Aorta (tissue), 5 donors: Measurements from ENCODE around the gene COL4A2. TPM values are rescaled to one million over a fixed set of nuclear protein-coding genes. Genes with fewer than 3 reads are reported as not detected.

Experiments used
- ATAC-seq: fragments of 200-7000 bp; cut with Tn5 transposase; one replicate; pipeline ENCODE4 v1.9.1; 2022; ENCODE audit warnings: moderate library complexity; ENCODE audit not compliant: low FRiP score
- DNase-seq, 2 donors: peaks; one replicate each; pipeline ENCODE4 v3.0.0-alpha.2; 2020
- H3K27ac ChIP-seq, 2 donors: one replicate each; pipeline ENCODE4 v1.5.1; 2013; ENCODE audit warnings: low read length in 2 of 2, mild to moderate bottlenecking in 2 of 2, moderate library complexity in 2 of 2, control low read depth in 1 of 2, inconsistent platforms in 1 of 2, low read depth in 1 of 2
- H3K27me3 ChIP-seq, 2 donors: one replicate each; pipeline ENCODE4 v1.6.1; 2013; ENCODE audit warnings: control low read depth in 1 of 2, low read length in 1 of 2, mild to moderate bottlenecking in 1 of 2, moderate library complexity in 1 of 2; ENCODE audit not compliant: insufficient read depth in 2 of 2, control insufficient read depth in 1 of 2
- H3K36me3 ChIP-seq, 2 donors: one replicate each; pipeline ENCODE4 v1.6.1; 2013; ENCODE audit warnings: control low read depth in 1 of 2, low read length in 1 of 2, mild to moderate bottlenecking in 1 of 2; ENCODE audit not compliant: insufficient read depth in 2 of 2, control insufficient read depth in 1 of 2
- H3K4me1 ChIP-seq, 2 donors: one replicate each; pipeline ENCODE4 v1.6.1; 2013; ENCODE audit warnings: low read length in 2 of 2, control low read depth in 1 of 2, mild to moderate bottlenecking in 1 of 2, moderate library complexity in 1 of 2; ENCODE audit not compliant: insufficient read depth in 2 of 2, control insufficient read depth in 1 of 2
- H3K4me3 ChIP-seq, 2 donors: one replicate each; pipeline ENCODE4 v1.5.1; 2013; ENCODE audit warnings: low read length in 2 of 2, control low read depth in 1 of 2, mild to moderate bottlenecking in 1 of 2
- H3K9me3 ChIP-seq: one replicate; pipeline ENCODE4 v1.6.1; 2013; ENCODE audit warnings: mild to moderate bottlenecking, low read length; ENCODE audit not compliant: control insufficient read depth
- WGBS, 2 donors: extraction: QIAGEN DNeasy Blood & Tissue Kit; methylation state at CpG; one replicate each; pipeline ENCODE4 v1.1.7; 2013; 5-methylcytosine and 5-hydroxymethylcytosine counted together
- intact Hi-C, 2 donors: fragments of 100-400 bp; cut with DNase I; formaldehyde crosslinking; loops; one replicate each; pipeline versions ENCODE4 v1.14.2 to v1.15.0; 2022
- polyA plus RNA-seq, 2 donors: library from polyadenylated mRNA; stranded (reverse); fragments of 200-250 nt; gene quantifications; one replicate each; pipeline ENCODE4 v1.2.3, GENCODE V29; 2013
- total RNA-seq, 2 donors: library from RNA; stranded (reverse); fragmentation: NEBNext Ultra II Directional; extraction: Animal tissue kit (Norgen Biotek cat#: 25700); gene quantifications; one replicate each; pipeline ENCODE4 v1.2.1, GENCODE V29; 2021
- donor health status: healthy with polysubstance abuse.
- donor health status: Bipolar disorder and iron deficiency.
- donor health status: DM: no; HTN: no; CAD: no.
- donor health status: DM: no; HTN: no; CAD: no.
- donor health status: DM: yes; HTN: yes; CAD: no.

COL4A2 gene
- total and polyA plus RNA-seq, 4 donors = 117 to 1,110 (median 681) TPM

DNA sequence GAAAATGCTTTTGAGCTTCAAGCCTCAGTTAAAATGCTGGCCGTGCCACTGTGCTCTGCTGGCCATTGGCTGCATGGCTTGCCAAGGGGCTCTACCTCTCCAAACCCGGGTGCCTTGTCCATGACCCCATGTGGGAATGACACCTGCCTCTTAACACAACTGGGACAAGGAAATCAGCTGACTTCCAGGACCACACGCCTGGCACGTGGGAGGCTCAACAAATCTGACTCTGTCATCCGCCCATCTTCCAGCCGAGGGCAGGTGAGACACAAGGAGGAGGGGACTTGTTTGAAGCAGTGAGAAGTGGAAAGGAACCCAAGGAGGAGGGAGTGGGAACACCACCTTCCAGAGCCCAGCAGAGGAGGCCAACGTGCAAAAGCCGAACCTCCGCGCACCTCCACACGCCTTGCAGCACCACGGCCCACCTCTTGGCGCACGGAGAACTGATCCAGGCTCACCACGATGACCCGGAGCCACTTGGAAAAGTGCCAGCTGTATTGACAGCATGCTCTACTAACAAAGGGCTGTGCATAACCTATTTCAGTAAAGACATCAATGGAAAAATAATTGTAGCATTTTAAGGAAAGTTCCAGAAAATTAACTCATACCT is 38.4 kb upstream of the COL4A2 start:
- H3K9me3 ChIP-seq = no peaks in the 10 kb centered on the region
- H3K4me1 ChIP-seq = peaks cover 4% of the 10 kb centered on the region in 2 donors
- peaks cover 0 to 4% of the 10 kb centered on the region in 2 donors for H3K36me3 ChIP-seq
- 55 to 56% methylated on average over 16 of the region's 16 CpGs for WGBS, 2 donors
- ATAC-seq = no peak
- no peak overlapping the region for H3K4me3 ChIP-seq
- no peaks in the 10 kb centered on the region for H3K27me3 ChIP-seq
- peak overlapping the region in 1 of 2 donors; percentile 6 for H3K27ac ChIP-seq
- no peak for DNase-seq
- intact Hi-C loops = loop anchor here in 1 of 2 donors (5.0 kb wide), 1 partner anchor 39 kb away; the partner anchor contains the start of genes COL4A1 and COL4A2

DNA sequence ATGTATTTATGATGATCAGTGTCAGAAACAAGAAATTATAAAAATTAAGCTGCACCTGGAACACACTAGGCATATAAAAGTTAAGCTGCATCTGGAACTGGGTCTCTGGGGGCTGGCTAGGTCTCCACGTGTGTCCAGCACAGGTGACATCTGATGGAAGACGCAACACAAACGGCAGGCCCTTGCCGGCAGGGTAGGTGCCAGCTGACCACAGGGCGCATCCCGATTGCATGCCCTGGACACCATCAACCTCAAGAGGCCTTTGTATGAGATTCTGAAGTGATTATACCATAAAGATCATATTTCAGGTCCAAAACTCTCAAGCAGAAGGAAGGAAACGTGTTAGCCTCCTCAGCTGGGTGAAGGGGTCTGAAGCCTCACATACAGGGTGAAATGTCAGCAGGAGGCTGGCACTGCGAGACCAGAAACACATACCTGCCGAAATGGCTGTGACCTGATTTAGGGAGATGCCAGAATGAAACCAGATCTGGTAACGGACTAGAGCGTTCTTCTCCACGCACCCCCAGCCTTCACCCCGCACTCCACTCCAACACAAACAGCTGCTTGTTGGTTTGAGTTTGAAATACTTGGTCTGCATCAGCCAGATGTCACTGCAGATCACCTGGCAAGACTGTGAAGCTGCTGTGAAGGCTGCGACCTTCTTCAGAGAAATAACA is 37.4 kb upstream of the COL4A2 start:
- intact Hi-C loops = loop anchor here in 1 of 2 donors (5.0 kb wide), 1 partner anchor 38 kb away; the partner anchor contains the start of genes COL4A1 and COL4A2
- Histone ChIP-seq H3K4me3 (no peak overlapping the region), H3K27me3 (no peaks in the 10 kb centered on the region), H3K27ac (no peak overlapping the region), H3K4me1 (peaks cover 0 to 4% of the 10 kb centered on the region in 2 donors), H3K9me3 (no peaks in the 10 kb centered on the region), H3K36me3 (peaks cover 0 to 4% of the 10 kb centered on the region in 2 donors)
- 41 to 46% methylated on average over 14 of the region's 14 CpGs for WGBS, 2 donors
- DNase-seq = no peak
- ATAC-seq = no peak

DNA sequence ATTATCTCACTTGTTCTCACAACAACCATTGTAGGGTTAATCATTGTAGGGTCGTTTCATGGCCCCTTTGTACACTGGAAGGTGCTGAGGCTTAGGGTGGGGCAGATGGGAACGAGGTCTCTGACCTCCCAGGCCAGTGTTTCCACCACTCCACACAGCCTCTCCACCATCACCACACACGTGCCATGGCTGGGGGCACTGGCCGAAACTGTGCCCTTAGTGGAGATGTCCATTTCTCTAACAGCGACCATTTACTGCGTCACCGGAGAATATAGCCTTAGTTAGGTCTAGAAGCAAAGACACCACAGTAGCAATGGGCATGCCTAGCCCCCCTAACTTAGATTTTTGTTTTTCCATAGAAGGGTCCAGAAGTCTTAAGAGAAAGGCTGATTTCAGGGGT is 36.6 kb upstream of the COL4A2 start:
- H3K9me3 ChIP-seq = no peaks in the 10 kb centered on the region
- WGBS, 2 donors = 82 to 83% methylated on average over 7 of the region's 7 CpGs
- no peak overlapping the region for H3K4me3 ChIP-seq
- peaks cover 0 to 7% of the 10 kb centered on the region in 2 donors for H3K36me3 ChIP-seq
- DNase-seq (no peak), ATAC-seq (no peak)
- peaks cover 0 to 4% of the 10 kb centered on the region in 2 donors for H3K4me1 ChIP-seq
- H3K27me3 ChIP-seq = no peaks in the 10 kb centered on the region
- intact Hi-C loops = no loop called here
- H3K27ac ChIP-seq = no peak overlapping the region

DNA sequence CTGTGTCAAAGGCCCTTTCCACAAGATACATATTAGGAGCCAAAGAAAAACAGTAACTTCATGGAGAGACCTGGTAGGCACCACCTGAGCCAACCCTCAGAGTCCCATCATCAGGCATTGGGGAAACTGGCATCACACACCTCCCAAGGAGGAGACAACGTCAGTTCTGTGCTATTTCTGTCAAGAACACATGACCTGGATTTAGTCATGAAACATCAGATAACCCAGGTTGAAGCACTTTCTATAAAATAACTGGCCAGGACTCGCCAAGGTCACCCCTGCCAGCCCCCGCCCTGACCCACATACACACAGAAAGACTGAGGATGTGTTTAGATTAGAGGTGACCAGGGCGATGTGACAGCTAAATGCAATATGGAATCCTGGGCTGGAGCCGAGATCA is 35.8 kb upstream of the COL4A2 start:
- DNase-seq (no peak), ATAC-seq (no peak)
- Histone ChIP-seq H3K27me3 (no peaks in the 10 kb centered on the region), H3K27ac (no peak overlapping the region), H3K4me1 (peaks cover 0 to 4% of the 10 kb centered on the region in 2 donors), H3K36me3 (peaks cover 0 to 7% of the 10 kb centered on the region in 2 donors), H3K4me3 (no peak overlapping the region), H3K9me3 (no peaks in the 10 kb centered on the region)
- intact Hi-C loops = no loop called here
- WGBS, 2 donors = 54 to 67% methylated on average over 5 of the region's 5 CpGs

DNA sequence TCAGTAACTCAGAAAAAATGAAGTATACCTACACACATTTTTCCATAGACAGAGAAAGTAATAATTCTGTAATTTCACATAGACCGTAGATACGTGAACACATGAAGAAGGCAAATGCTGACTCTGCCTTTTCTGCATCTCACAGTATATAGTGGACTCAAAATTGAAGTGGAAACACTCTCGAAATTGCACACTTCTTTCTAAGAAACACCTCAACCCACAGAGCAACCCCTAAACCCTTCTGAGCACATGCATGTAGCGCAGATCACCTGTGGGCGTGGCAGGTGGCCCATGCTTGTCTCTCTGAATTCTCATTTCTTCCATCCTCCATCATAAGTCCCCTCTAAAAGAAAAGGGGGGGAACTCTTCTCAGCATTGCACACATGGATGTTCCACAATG is 34.9 kb upstream of the COL4A2 start:
- WGBS, 2 donors = 82 to 92% methylated on average over 5 of the region's 5 CpGs
- H3K36me3 ChIP-seq = peaks cover 0 to 7% of the 10 kb centered on the region in 2 donors
- no peak overlapping the region for H3K27ac ChIP-seq
- no peaks in the 10 kb centered on the region for H3K27me3 ChIP-seq
- ATAC-seq = no peak
- H3K4me3 ChIP-seq = no peak overlapping the region
- DNase-seq = no peak
- H3K4me1 ChIP-seq = peaks cover 0 to 4% of the 10 kb centered on the region in 2 donors
- intact Hi-C loops = no loop called here
- no peaks in the 10 kb centered on the region for H3K9me3 ChIP-seq

DNA sequence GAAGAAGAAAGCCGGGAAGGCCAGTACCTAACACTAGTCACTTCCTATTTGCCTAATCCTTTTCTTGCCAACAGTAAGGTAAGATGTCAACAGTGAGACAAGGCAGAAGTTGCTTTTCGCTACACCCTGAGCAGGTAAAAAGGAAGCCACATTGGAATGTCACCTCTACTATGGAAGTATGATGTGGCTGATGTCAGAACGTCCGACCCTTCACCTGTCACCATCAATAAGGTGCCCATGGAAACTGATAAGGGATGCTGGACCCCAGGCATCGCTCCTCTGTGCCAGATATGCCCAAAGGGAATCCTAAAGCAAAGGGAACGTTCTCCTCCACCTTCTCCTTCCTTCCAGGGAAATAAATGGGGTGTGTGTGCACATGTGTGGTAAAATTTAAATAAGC is 34.4 kb upstream of the COL4A2 start:
- intact Hi-C loops = no loop called here
- Histone ChIP-seq H3K4me3 (no peak overlapping the region), H3K27me3 (no peaks in the 10 kb centered on the region), H3K27ac (no peak overlapping the region), H3K36me3 (peaks cover 0 to 7% of the 10 kb centered on the region in 2 donors), H3K4me1 (peaks cover 0 to 4% of the 10 kb centered on the region in 2 donors), H3K9me3 (no peaks in the 10 kb centered on the region)
- 82% methylated on average over 6 of the region's 6 CpGs for WGBS, 2 donors
- DNase-seq (no peak), ATAC-seq (no peak)

DNA sequence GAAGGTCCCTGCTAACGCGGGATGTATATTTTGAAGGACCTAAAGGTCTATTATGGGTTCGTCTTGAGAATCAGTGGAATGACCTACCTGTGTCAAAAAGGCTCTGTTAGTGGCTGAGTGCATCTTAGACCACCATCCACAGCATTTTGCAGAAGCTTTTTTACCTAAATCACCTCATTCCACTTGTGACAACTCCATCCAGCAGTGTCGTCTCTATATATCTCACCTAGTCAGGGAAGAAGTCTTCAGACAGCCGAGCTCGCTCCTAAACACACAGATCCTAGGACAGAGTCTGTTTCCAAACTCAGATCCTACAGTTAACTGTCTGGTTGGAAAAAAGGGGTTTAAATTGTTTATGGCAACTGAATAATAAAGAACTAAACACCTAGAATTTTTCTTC is 33.8 kb upstream of the COL4A2 start:
- H3K27me3 ChIP-seq = no peaks in the 10 kb centered on the region
- intact Hi-C loops = no loop called here
- H3K4me1 ChIP-seq = peaks cover 0 to 4% of the 10 kb centered on the region in 2 donors
- WGBS, 2 donors = 80 to 86% methylated on average over 6 of the region's 6 CpGs
- no peaks in the 10 kb centered on the region for H3K9me3 ChIP-seq
- DNase-seq = no peak
- H3K27ac ChIP-seq = peak overlapping the region in 1 of 2 donors; percentile 32
- H3K36me3 ChIP-seq = peaks cover 0 to 7% of the 10 kb centered on the region in 2 donors
- no peak for ATAC-seq
- H3K4me3 ChIP-seq = no peak overlapping the region

DNA sequence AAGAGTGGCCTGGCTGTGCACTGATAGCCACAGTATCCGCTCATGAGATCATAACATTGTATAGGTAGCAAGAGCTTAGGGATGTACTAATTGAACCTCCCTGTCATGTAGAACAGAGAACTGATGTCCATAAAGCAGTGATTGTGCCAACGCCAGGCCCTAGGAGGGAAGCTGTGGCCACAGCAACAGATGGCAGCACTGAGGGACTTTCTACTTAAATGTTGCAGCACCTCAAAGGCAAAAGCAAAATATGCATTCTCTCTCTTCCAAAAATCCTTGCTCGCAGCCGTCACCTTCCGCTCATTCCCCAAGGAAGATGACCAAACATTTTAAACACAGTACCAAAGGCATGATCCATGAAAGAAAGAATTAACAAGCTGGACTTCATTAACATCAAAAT is 32.4 kb upstream of the COL4A2 start:
- peaks cover 0 to under 1% of the 10 kb centered on the region in 2 donors for H3K4me1 ChIP-seq
- H3K9me3 ChIP-seq = no peaks in the 10 kb centered on the region
- intact Hi-C loops = no loop called here
- no peak overlapping the region for H3K4me3 ChIP-seq
- WGBS, 2 donors = 4 to 9% methylated on average over 5 of the region's 5 CpGs
- H3K27ac ChIP-seq = peak overlapping the region; percentile 5 to 6
- H3K27me3 ChIP-seq = no peaks in the 10 kb centered on the region
- ATAC-seq = no peak
- no peak for DNase-seq
- H3K36me3 ChIP-seq = peaks cover 0 to 10% of the 10 kb centered on the region in 2 donors
